ENCODE measurements around the gene ZNHIT1. TPM values are rescaled to one million over a fixed set of nuclear protein-coding genes. Genes with fewer than 3 reads are reported as not detected.

Gene ZNHIT1
- total RNA-seq, 1 donor from 2014 or later: 55.8 TPM

DNA sequence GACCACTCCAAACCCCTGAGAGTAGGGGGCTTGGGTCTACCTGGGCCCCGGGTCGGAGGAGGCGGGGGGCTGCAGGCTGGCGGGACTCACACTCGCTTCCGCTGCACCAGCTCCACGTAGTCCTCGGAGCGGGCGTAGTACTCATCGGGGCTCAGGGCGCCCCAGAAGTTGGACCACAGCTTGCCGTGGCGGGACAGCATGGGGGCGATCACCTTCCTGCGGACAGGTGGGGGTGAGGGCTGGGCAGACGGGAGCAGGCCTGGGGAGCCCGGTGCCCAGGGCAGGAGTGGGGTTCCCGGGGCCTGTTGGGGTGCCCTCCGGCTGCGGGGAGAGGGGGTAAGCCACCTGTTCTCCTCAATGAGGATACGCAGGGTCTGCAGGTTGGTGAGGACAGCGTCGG lies 6.5 kb upstream of the ZNHIT1 start:
- ATAC-seq (no peak), DNase-seq (no peak)
- intact Hi-C loops (cut with micrococcal nuclease): no loop called here

DNA sequence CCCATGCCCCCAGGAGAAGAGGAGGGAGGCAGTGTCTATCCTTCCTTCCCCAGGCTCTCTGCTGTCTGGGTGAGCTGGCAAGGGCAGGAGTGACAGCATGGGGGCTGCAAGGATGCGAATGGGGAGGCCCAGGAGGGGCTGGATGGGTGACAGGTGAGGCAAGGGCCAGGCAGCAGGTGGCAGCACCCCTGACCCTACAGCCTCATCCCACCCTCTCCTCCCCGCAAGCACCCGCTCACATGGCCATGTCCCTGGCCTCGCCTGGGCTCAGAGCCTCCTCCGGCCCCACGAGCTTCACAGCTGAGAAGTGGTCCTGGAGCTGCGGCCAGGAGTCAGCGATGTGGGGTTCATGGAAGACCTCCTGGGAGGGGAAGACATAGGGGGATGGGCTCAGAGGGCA lies 6.0 kb upstream of the ZNHIT1 start:
- intact Hi-C loops (cut with micrococcal nuclease): no loop called here
- DNase-seq: no peak
- ATAC-seq: no peak

DNA sequence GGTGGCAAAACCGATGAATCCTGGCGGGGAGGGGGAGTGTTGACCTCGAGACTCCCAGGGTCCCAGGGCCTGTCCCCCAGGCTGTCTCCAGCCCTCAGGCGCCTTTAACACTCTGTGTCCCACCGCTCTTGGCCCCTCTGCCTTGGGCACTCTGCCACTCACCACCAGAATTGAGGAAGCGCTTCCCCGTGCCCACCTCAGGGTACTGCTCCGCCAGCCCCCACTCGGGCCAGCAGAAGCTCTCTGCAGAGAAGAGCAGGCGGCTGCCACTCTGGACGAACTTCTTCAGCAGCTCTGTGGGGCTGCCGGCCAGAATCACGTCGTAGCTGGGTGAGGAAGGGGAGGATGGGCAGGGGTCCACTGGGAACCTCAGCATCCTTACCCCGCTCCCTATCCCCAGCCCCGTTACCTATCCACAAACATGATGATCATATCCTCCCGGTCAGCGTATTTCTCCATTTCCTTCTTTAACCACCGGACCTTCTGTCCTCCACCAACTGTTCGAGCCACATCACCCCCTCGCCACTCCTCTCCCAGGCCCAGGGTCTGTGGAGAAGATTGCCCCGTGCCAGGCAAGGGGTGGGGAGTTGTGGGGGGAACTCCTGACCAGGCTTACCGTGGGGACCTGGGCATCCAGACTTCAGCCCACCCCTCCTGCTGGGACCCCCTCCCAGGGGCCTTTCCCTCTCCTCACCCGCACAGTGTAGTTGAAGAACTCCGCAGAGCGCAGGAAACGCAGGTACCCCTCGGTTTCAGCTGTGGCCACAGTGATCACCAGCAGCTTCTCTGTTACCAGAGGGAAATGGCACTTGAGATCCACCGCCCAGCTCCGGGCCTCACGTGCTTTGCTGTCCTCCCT lies 1.7 kb upstream of the ZNHIT1 start:
- intact Hi-C loops (cut with micrococcal nuclease): no loop called here
- DNase-seq (no peak), ATAC-seq (no peak)

DNA sequence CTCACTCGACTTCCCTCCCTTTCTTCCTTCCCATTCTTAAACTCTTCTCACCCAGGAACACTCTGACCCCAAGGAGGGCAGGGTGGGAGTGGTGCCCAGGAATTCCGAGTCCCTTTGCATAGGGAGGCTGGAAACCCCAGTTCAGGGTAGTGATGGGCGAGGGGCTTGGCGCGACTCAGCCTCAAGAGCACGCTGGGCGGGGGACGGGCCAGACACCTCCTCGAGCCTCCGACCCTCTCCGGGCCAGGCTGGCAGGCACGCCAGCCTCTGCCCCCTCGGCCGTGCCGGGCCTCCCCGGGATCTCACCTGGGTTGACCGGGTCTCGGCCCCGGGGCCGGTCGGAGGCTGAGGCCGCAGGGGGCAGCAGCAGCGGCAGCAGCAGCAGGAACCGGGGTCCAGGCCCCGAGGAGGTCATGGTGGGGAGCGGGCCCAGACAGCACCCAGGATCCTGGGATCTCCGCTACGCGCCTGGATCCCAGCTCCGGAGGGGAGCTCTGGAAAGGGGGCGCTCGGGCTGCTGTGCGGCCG lies 1.0 kb upstream of the ZNHIT1 start:
- ATAC-seq (peak; percentile 2), DNase-seq (peak; percentile 47)
- intact Hi-C loops (cut with micrococcal nuclease): no loop called here

DNA sequence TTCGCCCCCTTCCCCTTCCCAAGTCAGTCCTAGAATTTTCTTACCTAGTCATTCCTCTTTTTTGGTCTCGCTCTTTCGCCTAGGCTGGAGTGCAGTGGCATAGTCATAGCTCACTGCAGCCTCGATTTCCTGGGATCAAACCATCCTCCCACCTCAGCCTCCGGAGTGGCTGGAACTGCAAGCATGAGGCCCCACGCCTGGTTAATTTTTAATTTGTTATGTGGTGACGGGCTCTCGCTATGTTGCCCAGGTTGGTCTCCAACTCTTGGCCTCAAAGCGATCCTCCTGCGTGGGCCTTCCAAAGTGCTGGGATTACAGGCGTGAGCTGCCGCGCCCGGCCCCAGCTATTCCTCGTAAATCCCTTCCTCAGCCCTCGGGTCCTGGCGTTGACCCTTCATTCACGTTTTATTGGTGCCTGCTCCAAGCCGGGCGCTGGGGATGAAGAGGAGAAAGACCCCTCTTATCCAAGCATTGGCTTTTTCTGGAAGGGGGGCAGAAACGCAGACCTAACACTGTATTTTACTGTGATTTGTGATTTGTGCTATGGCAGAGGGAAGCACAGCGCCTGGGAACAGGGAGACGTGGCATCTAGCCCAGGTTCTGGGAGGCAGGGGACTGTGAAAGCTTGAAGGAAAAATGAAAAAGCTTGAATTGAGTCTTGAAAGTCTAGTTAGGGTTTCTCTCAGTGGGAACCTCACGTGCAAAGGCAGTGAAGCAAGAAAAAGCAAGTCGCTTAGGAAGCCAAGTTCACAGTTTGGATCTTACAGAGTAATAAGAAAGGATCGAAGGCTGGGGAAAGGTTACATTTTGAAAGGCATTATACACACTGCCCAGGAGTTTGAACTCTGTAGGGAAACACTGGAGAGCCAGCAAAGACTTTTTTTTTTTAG lies 516 bp downstream of the ZNHIT1 start:
- intact Hi-C loops (cut with micrococcal nuclease): no loop called here
- ATAC-seq (no peak), DNase-seq (no peak)

DNA sequence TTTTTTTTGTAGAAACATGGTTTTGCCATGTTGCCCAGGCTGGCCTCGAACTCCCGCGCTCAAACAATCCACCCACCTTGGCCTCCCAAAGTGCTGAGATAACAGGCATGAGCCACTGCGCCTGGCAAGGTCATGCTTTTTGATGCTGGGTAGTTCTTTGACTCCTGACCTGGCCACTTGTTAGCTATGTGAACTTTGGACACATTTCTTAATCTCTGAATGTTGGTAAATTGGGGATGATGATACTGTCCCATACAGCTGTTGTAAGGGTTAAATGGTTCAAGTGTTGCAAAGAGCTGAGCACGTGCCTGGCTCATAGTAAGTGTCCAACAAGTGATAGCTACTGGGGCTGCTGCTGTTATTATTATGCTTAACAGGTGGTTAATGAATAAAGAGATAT lies 2.3 kb downstream of the ZNHIT1 start:
- no peak for ATAC-seq
- DNase-seq: no peak
- intact Hi-C loops (cut with micrococcal nuclease): no loop called here

DNA sequence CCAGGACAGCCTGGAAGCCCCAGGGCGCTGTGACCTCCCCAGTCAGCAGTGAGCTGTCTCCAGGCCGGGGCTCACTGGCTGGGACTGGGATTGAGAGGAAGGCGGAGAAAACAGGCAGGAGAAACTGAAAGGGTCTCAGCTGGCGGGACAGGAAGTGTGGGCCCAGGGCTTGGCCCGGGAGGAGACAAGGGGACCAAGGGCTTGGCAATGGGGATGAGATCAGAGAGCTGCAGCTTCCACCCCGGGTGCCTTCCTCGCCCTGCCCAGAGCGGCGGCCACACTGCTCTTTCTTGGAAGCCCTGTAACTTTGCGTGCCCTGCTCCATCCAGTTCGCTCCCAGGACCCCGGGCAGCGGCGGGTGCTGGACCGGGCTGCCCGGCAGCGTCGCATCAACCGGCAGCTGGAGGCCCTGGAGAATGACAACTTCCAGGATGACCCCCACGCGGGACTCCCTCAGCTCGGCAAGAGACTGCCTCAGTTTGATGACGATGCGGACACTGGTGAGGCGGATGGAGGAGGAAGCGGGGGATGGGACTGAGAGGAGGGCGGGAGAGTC lies 4.4 kb downstream of the ZNHIT1 start:
- intact Hi-C loops (cut with micrococcal nuclease): no loop called here
- DNase-seq (no peak), ATAC-seq (no peak)

DNA sequence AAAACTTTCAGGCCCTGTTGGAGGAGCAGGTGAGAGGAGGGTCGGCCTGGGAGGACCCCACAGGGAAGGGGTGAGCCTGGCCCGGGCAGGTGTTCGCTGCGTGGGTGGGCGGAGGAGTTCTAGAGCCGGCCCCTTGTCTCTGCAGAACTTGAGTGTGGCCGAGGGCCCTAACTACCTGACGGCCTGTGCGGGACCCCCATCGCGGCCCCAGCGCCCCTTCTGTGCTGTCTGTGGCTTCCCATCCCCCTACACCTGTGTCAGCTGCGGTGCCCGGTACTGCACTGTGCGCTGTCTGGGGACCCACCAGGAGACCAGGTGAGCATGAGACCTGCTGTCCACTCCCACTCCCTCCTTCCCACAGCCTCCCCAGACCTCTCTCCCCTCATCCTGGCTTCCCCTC lies 5.6 kb downstream of the ZNHIT1 start:
- intact Hi-C loops (cut with micrococcal nuclease): no loop called here
- DNase-seq (no peak), ATAC-seq (no peak)

DNA sequence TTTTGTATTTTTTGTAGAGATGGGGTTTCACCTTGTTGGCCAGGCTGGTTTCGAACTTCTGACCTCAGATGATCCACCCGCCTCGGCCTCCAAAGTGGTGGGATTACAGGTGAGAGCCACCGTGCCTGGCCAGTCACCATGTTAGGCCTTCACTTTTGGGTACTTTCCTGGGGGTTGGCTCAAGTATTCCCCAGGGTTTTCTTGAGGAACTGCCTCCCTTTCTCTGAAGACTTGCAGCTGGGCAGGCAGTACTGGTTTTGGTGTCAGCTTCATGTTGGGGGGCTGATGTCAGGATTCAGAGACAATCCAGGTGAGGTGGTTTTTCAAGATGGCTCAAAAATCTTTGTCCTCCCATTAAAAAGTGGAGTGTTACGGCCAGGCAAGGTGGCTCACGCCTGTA lies 7.7 kb downstream of the ZNHIT1 start:
- ATAC-seq (no peak), DNase-seq (no peak)
- intact Hi-C loops (cut with micrococcal nuclease): no loop called here

DNA sequence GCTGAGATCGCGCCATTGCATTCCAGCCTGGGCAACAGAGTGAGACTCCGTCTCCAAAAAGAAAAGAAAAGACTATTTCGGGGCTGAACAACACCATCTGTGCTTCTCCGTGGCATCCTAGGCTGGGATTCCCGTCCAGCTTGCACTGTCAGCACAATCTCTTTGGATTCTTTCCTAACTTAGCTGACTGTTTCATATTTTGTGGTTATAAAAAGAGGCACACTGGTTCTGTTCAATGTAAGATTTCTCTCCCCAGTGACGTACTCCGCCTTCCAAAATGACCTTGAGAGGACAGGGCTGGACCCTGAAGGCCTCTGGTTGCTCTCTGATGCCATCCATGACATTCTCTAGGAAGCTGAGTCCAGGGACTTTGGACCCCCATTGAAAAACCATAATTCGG lies 8.8 kb downstream of the ZNHIT1 start:
- ATAC-seq (no peak), DNase-seq (no peak)

DNA sequence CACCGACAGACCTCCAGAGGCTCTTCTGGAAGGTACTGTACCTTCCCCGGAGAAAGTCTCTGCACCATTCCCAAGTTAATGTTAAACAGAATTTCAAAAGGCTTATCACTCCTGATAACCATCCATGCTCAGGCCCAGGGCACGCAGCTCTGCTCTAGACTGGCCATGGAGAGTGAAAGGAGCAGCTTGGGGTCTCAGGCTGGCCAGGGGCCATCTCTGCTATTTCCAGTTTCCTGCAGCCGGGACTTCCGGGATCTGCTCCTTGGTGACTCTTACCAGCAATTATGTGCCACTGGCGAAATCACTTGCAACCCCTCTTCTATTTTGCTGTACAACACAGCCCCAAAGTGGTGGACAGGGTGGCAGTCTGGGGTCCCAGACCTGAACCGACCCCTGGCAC lies 13.7 kb downstream of the ZNHIT1 start:
- ATAC-seq (no peak), DNase-seq (no peak)
- intact Hi-C loops (cut with micrococcal nuclease): no loop called here

More for the DNA sequence above, 8.8 kb downstream of the ZNHIT1 start:
- intact Hi-C loops (cut with micrococcal nuclease): no loop called here

DNA sequence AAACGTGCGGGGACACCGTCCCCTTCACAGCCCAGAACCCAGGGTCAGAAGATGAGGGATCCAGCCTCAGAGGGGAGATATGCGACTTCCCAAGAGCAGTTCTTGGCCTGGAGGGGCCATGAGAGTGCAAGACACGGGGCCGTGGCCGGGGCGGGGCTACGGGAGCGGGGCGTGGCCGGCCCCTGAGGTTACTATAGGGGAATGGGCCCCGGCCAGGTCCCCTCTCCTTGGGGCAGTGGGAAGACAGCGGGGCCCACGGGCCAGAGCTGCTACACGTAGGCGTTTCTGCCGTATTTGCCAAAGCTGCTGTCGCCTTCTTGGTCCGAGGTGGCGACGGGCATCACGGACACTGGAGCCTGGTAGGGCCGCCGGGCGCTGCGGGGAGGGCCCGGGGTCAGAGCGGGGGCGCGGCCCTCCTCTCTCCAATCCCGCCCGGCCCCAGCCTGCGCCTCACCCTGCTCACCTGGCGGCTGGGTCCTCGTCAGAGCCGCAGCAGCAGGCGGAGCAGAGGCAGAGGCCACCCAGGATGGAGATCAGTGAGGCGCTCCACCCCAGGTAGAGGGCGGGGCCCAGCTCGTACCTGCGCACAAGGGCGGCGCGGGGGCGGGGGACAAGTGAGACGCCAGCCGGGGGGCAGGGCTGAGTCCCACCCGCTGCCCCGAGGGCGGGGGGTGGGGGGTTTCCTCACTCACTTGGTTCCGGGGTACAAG lies 14.3 kb downstream of the ZNHIT1 start:
- intact Hi-C loops (cut with micrococcal nuclease): no loop called here
- peak; percentile 41 for ATAC-seq
- no peak for DNase-seq

DNA sequence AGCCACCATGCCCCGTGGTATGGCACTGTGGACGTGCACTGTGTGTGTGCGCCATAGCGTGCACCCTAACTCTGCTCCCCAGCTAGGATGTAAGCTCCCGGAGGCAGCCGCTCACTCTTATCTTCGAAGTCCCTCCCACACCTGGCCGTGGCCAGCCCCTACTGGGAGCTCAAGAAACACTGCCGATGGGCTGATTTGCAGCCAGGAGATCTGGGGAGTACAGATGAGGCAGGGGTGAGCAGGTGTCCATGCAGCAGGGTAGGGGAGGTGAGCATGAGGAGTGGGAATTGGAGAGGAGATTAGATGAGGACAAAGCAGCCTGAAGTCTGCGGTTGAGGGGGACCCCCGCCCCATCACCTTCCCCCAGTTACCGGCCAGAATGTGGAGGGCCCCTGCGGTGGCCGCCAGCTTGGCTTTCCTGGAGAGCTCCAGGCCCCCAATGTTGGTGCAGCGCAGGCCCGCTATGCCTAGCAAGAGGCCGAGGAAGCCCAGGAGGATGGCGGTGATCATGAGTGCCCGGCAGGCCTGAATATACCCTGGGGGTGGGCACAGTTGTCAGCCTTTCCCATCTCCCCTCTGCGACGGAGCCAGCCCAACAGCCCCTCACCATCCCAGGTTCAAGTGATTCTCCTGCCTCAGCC lies 16.1 kb downstream of the ZNHIT1 start:
- DNase-seq: no peak
- no peak for ATAC-seq
- intact Hi-C loops (cut with micrococcal nuclease): no loop called here

DNA sequence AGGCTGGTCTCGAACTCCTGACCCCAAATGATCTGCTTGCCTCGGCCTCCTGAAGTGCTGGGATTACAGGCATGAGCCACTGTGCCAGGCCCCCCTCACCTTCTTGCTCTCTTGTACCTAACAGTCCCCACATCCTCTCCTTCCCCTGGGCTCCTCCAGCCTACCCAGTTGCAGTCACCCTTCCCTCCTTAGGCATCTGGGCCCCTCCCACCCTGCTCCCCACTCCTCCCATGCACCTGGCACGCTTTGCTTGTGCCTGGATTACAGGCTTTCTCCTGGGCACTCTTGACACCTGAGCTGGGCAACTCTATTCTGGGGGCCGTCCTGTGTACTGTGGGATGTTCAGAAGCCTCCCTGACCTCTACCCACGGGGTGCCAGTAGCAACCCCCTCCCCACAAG lies 16.7 kb downstream of the ZNHIT1 start:
- intact Hi-C loops (cut with micrococcal nuclease): no loop called here
- DNase-seq: no peak
- no peak for ATAC-seq

DNA sequence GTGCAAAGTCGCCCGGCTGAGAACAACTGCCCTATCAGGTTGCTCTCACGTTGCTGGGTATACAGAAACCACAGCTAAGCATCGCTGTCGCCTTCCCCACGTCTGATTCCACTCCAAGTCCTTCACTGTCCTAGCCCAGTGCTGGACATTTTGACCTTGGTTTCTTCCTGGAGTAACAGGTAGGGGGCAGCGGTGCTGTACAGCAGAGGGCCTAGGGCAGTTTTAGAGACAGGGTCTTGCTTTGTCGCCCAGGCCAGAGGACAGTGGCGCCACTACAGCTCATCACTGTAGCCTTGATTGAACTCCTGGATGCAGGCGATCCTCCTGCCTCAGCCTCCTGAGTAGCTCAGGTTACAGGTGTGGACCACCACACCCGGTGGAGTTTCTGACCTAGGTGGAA lies 17.1 kb downstream of the ZNHIT1 start:
- intact Hi-C loops (cut with micrococcal nuclease): no loop called here
- ATAC-seq (no peak), DNase-seq (no peak)

DNA sequence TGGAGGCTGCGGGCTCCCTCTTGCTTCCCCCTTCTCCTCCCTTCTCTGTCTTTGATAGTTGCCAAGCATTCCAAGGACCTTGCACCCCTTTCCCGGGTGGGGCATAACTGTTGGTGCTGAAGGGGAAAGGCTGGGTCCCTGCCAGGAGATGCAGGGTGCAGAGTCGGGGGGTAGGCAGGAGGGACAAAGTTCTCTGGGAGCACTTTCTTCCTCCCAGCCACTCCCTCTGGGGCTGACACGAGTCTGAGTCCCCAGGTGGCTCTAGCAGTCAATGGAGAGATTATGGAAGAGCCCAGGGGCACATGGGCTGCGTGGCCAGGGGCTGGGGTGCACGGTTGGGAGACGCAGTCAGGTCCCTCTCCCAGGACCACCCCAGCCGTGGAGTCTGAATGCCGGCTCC lies 17.6 kb downstream of the ZNHIT1 start:
- ATAC-seq: no peak
- DNase-seq: no peak
- intact Hi-C loops (cut with micrococcal nuclease): no loop called here

DNA sequence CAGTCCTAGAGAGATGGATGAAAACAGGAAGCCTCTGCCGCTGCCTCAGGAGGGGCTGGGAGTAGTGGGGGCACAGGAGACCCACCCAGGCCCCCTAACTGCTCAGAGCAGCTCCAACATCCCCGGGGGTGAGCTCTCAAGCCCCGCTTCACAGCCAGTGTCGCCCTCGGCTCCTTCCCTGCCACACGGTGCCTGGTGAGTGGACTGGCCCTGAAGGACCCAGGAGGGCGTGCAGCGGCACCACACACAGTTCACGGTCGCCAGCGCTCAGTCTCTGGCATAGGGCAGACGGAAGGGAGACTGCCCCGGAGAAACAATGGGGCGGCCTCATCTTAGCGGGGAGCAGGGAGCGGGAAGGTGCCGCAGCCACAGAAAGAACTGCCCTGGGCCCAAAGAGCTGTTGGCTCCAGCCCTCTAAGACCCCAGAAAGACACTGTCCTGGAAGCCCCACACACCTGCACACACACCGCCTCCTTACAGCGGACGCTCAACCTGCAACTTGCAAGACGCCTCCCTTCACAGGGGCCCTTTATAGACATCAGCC lies 18.4 kb downstream of the ZNHIT1 start:
- intact Hi-C loops (cut with micrococcal nuclease): no loop called here
- DNase-seq (no peak), ATAC-seq (no peak)

DNA sequence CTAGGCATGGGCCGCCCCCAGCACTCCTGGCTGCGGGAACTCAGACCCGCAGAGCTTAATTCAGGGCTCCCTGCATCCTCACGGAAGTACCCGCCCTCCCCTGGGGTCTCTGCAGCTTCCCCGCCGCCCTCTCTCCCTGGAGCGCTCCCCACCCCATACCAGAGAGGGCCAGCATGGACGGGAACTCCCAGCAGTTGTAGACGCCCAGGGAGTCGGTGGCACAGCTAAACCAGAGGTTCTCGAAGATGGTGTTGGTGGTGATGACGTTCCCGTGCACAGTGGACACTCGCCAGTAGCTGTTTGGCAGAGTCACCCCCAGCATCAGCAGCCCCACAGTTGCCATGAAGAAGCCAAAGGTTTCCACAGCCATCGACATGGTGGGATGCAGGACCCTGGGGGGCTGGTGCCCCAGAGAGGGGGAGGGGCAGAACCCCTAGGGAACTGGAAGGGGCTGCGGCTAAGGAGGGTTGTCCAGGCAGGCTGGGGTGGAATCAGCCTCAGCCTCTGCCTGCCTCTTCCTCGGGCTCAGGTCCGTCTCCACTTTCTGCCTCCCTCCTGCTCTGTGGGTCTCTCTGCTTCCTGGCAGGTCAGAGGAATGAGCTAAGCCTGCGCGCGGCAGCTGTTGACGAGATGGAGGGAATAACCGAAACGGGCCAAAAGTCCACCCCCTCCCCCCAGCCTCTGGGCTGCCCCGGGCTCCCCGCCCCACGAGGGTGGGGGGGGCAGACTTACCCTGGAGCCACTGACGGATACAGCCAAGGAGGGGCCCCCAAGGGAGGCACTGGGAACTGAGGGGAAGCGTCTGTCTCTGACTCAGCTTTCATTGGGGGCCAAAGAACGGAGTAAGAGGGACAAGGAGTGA lies 19.5 kb downstream of the ZNHIT1 start, which contains the start of gene CLDN15:
TSS of gene CLDN15 (minus strand) at position 597 of the 862 bp plus-strand sequence. CDS start at position 376, 221 bp downstream.
- DNase-seq (peak; percentile 91), ATAC-seq (peak; percentile 83)
- intact Hi-C loops (cut with micrococcal nuclease): no loop called here

Measured in left ventricle myocardium superior (tissue), 1 donor.